Liver (tissue), 9 donors: ENCODE data around the gene TERT. TPM values are rescaled to one million over a fixed set of nuclear protein-coding genes. Genes with fewer than 3 reads are reported as not detected.

ENCODE experiments used
- DNase-seq: peaks from one replicate; pipeline ENCODE4 v3.0.0-alpha.2; 2017; ENCODE audit warnings: low spot score
- H3K27ac ChIP-seq, 2 donors: one replicate each; pipeline ENCODE4 v1.7.0; 2013; ENCODE audit warnings: inconsistent platforms in 2 of 2, low read length in 2 of 2, control low read depth in 1 of 2, low read depth in 1 of 2, mild to moderate bottlenecking in 1 of 2
- H3K27me3 ChIP-seq, 4 donors: one replicate each; pipeline versions ENCODE4 v1.6.1 to v1.7.0; 2013; ENCODE audit warnings: low read length in 3 of 4, inconsistent platforms in 1 of 4, mild to moderate bottlenecking in 1 of 4, moderate library complexity in 1 of 4; ENCODE audit not compliant: control insufficient read depth in 4 of 4, insufficient read depth in 4 of 4
- H3K36me3 ChIP-seq, 4 donors: one replicate each; pipeline versions ENCODE4 v1.6.1 to v1.7.0; 2013; ENCODE audit warnings: low read length in 3 of 4, mild to moderate bottlenecking in 3 of 4, low read depth in 1 of 4, moderate library complexity in 1 of 4; ENCODE audit not compliant: control insufficient read depth in 4 of 4, insufficient read depth in 3 of 4
- H3K4me1 ChIP-seq, 4 donors: one replicate each; pipeline versions ENCODE4 v1.6.1 to v1.7.0; 2013; ENCODE audit warnings: low read length in 3 of 4, mild to moderate bottlenecking in 3 of 4, moderate library complexity in 1 of 4; ENCODE audit not compliant: control insufficient read depth in 4 of 4, insufficient read depth in 4 of 4
- H3K4me3 ChIP-seq, 3 donors: one replicate each; pipeline versions ENCODE4 v1.6.1 to v1.7.0; 2013; ENCODE audit warnings: low read length in 3 of 3, control low read depth in 1 of 3, low read depth in 1 of 3, mild to moderate bottlenecking in 1 of 3
- H3K9ac ChIP-seq, 2 donors: one replicate each; pipeline ENCODE4 v1.7.0; 2013; ENCODE audit warnings: low read length in 2 of 2, mild to moderate bottlenecking in 2 of 2, moderate library complexity in 2 of 2, control low read depth in 1 of 2, low read depth in 1 of 2
- H3K9me3 ChIP-seq, 4 donors: one replicate each; pipeline versions ENCODE4 v1.6.1 to v1.7.0; 2013; ENCODE audit warnings: low read length in 3 of 4; ENCODE audit not compliant: control insufficient read depth in 4 of 4
- ATF3 ChIP-seq: IDR thresholded peaks from 2 replicates; pipeline ENCODE4 v1.6.1; 2016; ENCODE audit warnings: antibody characterized with exemption
- CTCF ChIP-seq: fragments of 150-350 bp; IDR thresholded peaks from 2 replicates; pipeline ENCODE4 v1.5.1; 2017; ENCODE audit warnings: improper control_type of control experiment, low read depth, low read length; ENCODE audit not compliant: missing input control
- EGR1 ChIP-seq, 2 donors: IDR thresholded peaks; 2 replicates each; pipeline ENCODE4 v1.6.1; 2016 to 2018; ENCODE audit warnings: antibody characterized with exemption in 2 of 2, low read depth in 2 of 2
- FOXA1 ChIP-seq: IDR thresholded peaks from 2 replicates; pipeline ENCODE4 v1.6.1; 2016; ENCODE audit warnings: antibody characterized with exemption
- FOXA2 ChIP-seq: IDR thresholded peaks from 2 replicates; pipeline ENCODE4 v1.6.1; 2016; ENCODE audit warnings: antibody characterized with exemption
- GABPA ChIP-seq, 2 donors: IDR thresholded peaks in 1 of 2; conservative IDR thresholded peaks in 1 of 2; 2 replicates each; pipeline ENCODE4 v1.6.1; 2016; ENCODE audit warnings: antibody characterized with exemption in 2 of 2, mild to moderate bottlenecking in 1 of 2, moderate library complexity in 1 of 2
- HNF4A ChIP-seq, 2 donors: conservative IDR thresholded peaks; 2 replicates each; pipeline ENCODE4 v1.6.1; 2016; ENCODE audit warnings: antibody characterized with exemption in 2 of 2, mild to moderate bottlenecking in 2 of 2
- HNF4G ChIP-seq: IDR thresholded peaks from 2 replicates; pipeline ENCODE4 v1.6.1; 2016; ENCODE audit warnings: antibody characterized with exemption
- JUND ChIP-seq, 2 donors: IDR thresholded peaks; 2 replicates each; pipeline ENCODE4 v1.6.1; 2016; ENCODE audit warnings: antibody characterized with exemption in 2 of 2
- MAX ChIP-seq: IDR thresholded peaks from 2 replicates; pipeline ENCODE4 v1.6.1; 2016; ENCODE audit warnings: antibody characterized with exemption
- NR2F2 ChIP-seq: IDR thresholded peaks from 2 replicates; pipeline ENCODE4 v1.6.1; 2016; ENCODE audit warnings: antibody characterized with exemption
- RAD21 ChIP-seq, 2 donors: IDR thresholded peaks; 2 replicates each; pipeline ENCODE4 v1.6.1; 2016; ENCODE audit warnings: antibody characterized with exemption in 2 of 2, mild to moderate bottlenecking in 2 of 2
- REST ChIP-seq: IDR thresholded peaks from 2 replicates; pipeline ENCODE4 v1.6.1; 2016; ENCODE audit warnings: antibody characterized with exemption, mild to moderate bottlenecking
- RXRA ChIP-seq, 2 donors: IDR thresholded peaks; 2 replicates each; pipeline ENCODE4 v1.6.1; 2017 to 2018; ENCODE audit warnings: antibody characterized with exemption in 2 of 2, mild to moderate bottlenecking in 1 of 2
- SP1 ChIP-seq: IDR thresholded peaks from 2 replicates; pipeline ENCODE4 v1.6.1; 2018; ENCODE audit warnings: antibody characterized with exemption, mild to moderate bottlenecking
- TAF1 ChIP-seq: conservative IDR thresholded peaks from 2 replicates; pipeline ENCODE4 v1.6.1; 2016; ENCODE audit warnings: antibody characterized with exemption, mild to moderate bottlenecking
- YY1 ChIP-seq: IDR thresholded peaks from 2 replicates; pipeline ENCODE4 v1.6.1; 2016; ENCODE audit warnings: antibody characterized with exemption, mild to moderate bottlenecking
- WGBS: extraction: QIAGEN DNeasy Blood & Tissue Kit; methylation state at CpG from one replicate; pipeline ENCODE4 v1.1.7; 2013; 5-methylcytosine and 5-hydroxymethylcytosine counted together
- polyA plus RNA-seq, 2 donors: library from polyadenylated mRNA; stranded (reverse) in 1 of 2; unstranded in 1 of 2; fragments of 200-250 nt in 1 of 2; fragments of >200 nt in 1 of 2; fragmentation: Nextera tagmentation in 1 of 2; extraction: Ambion mirVana in 1 of 2; gene quantifications; one replicate each; pipeline versions ENCODE4 v1.2.1 to v1.2.3, GENCODE V29; 2013 to 2015
- total RNA-seq, 2 donors: library from RNA; depleted of rRNA; stranded (reverse); fragments of >200 nt; gene quantifications; one replicate each; pipeline ENCODE4 v1.2.3, GENCODE V29; 2014
- TF ChIP-seq, protein P1 (sequence below): IDR thresholded peaks from 2 replicates; pipeline ENCODE4 v1.6.1; 2016; ENCODE audit warnings: antibody characterized with exemption
- donor health status: healthy.
- donor health status: healthy.
- donor health status: healthy.
- donor health status: healthy.
- donor health status: healthy.

TERT gene
- total and polyA plus RNA-seq, 4 donors: 0.14 TPM; not detected in 3

DNA sequence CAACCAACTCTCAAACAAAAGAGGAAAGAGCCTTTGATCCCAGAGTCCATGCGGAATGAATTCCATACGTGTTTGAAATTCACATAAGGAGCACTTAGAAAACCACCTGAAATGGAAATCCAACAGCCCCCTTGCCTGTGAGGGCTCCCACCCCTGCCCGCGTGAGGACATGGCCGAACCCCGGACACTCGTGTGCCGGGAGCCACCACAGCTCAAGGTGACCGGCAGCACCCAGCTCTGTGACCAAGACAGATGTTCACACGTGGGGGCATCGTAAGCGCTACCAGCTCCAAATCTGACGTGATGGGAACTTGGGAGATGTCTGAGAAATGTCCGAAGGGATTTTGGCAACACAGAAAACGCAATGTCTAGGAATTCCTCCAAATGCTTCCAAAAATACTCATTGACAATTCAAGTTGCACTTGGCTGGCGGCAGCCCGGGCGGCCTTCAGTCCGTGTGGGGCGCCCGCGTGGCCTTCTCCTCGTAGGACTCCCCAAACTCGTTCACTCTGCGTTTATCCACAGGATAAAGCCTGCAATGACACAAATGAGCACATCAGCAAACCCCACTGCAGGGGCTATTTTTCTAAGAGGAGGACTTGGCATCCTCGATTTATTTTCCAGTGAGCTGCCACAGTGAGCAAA is 23.2 kb upstream of the TERT start:
- DNase-seq: no peak
- peaks cover 7 to 17% (median 15%) of the 10 kb centered on the region in 4 donors for H3K4me1 ChIP-seq
- WGBS: 95% methylated on average over 26 of the region's 26 CpGs
- no peak overlapping the region for H3K9ac ChIP-seq
- H3K4me3 ChIP-seq: no peak overlapping the region
- no peaks in the 10 kb centered on the region for H3K9me3 ChIP-seq
- no peak overlapping the region for H3K27ac ChIP-seq
- peaks cover 16 to 53% (median 26%) of the 10 kb centered on the region in 4 donors for H3K36me3 ChIP-seq
- TF ChIP-seq RAD21 (IDR thresholded peaks at IDR 0.05) (no peak), MAX (no peak), SP1 (no peak), HNF4G (no peak), RXRA (IDR thresholded peaks at IDR 0.05) (no peak), FOXA1 (no peak), FOXA2 (no peak), GABPA (IDR thresholded peaks at IDR 0.05 in 1 of 2, conservative IDR thresholded peaks at IDR 0.05 in 1 of 2) (no peak), CTCF (no peak), TAF1 (no peak), EGR1 (IDR thresholded peaks at IDR 0.05; ENCODE audit: low read depth in 2 of 2) (no peak), ATF3 (no peak), REST (no peak), NR2F2 (no peak), HNF4A (conservative IDR thresholded peaks at IDR 0.05) (no peak), JUND (IDR thresholded peaks at IDR 0.05) (no peak), YY1 (no peak)
- TF ChIP-seq, protein P1, sequence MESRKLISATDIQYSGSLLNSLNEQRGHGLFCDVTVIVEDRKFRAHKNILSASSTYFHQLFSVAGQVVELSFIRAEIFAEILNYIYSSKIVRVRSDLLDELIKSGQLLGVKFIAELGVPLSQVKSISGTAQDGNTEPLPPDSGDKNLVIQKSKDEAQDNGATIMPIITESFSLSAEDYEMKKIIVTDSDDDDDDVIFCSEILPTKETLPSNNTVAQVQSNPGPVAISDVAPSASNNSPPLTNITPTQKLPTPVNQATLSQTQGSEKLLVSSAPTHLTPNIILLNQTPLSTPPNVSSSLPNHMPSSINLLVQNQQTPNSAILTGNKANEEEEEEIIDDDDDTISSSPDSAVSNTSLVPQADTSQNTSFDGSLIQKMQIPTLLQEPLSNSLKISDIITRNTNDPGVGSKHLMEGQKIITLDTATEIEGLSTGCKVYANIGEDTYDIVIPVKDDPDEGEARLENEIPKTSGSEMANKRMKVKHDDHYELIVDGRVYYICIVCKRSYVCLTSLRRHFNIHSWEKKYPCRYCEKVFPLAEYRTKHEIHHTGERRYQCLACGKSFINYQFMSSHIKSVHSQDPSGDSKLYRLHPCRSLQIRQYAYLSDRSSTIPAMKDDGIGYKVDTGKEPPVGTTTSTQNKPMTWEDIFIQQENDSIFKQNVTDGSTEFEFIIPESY: no peak
- no peaks in the 10 kb centered on the region for H3K27me3 ChIP-seq
